Adipocyte (in vitro differentiated cells): ENCODE results near the gene C7orf25.
"Not testable (repeated sequence)": the region's sequence is repeated elsewhere in the genome, so short reads cannot be mapped to it uniquely, and the experiment has no call there.

Source experiments
- DNase-seq: peaks from one replicate; pipeline ENCODE4 v3.0.0-alpha.2; 2015; ENCODE audit warnings: low read depth
- H3K27me3 ChIP-seq: replicated peaks from 2 replicates; pipeline ENCODE4 v1.7.0; 2013; ENCODE audit warnings: mild to moderate bottlenecking, low read length, moderate library complexity; ENCODE audit not compliant: control insufficient read depth, insufficient read depth
- H3K36me3 ChIP-seq: 2 replicates; pipeline ENCODE4 v1.7.0; 2013; ENCODE audit warnings: low read length, mild to moderate bottlenecking, moderate library complexity; ENCODE audit not compliant: control insufficient read depth, insufficient read depth, severe bottlenecking
- H3K4me1 ChIP-seq: 2 replicates; pipeline ENCODE4 v1.7.0; 2013; ENCODE audit warnings: mild to moderate bottlenecking, low read length, moderate library complexity; ENCODE audit not compliant: control insufficient read depth, insufficient read depth
- H3K4me3 ChIP-seq: 2 replicates; pipeline ENCODE4 v1.7.0; 2013; ENCODE audit warnings: mild to moderate bottlenecking, low read length, moderate library complexity
- H3K9ac ChIP-seq: 2 replicates; pipeline ENCODE4 v1.7.0; 2013; ENCODE audit warnings: mild to moderate bottlenecking, low read length, moderate library complexity
- H3K9me3 ChIP-seq: 2 replicates; pipeline ENCODE4 v1.7.0; 2013; ENCODE audit warnings: mild to moderate bottlenecking, low read length, moderate library complexity; ENCODE audit not compliant: control insufficient read depth

C7orf25 gene

DNA sequence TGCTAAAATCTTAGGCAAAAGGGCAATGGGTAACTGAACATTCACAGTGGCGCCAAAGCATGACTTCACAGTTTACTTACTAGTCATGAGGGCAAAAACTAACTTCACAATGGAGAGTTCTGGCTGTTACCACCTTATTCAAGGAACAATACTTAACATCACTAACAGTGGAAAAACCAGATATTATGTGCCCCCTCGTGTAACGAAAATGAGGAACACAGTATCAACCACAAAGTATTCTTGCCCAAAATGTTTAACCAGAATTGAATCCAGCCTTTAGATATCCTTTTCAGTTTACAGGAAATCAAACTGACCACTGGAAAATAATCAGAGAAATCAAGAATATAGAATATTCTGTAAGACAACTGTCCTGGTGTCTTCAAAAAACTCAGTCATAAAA is 9.5 kb downstream of the C7orf25 start:
- no peak for DNase-seq
- Histone ChIP-seq H3K9ac (no peak overlapping the region), H3K4me3 (no peak overlapping the region), H3K36me3 (no peaks in the 10 kb centered on the region), H3K27me3 (no peaks in the 10 kb centered on the region), H3K9me3 (no peaks in the 10 kb centered on the region), H3K4me1 (peaks cover 1% of the 10 kb centered on the region)

DNA sequence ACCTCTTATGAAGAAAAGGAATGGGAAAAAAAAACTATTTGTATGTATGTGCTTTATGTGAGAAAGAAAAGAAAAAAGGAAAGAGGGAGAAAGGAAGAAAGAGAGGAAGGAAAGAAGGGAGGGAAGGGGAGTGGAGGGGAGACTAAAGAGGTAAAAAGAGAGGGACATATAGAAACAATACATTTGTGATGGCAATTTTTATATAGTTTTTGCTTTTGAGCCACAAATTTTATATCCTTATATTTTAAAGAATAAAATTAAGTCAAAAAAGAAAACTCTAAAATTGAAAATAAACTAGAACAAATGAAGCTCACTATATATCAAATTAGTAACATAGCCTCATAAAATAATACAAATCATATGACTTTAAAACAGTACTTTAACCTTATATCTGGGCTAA is 11.0 kb downstream of the C7orf25 start:
- Histone ChIP-seq H3K9ac (no peak overlapping the region), H3K9me3 (no peaks in the 10 kb centered on the region), H3K4me1 (no peaks in the 10 kb centered on the region), H3K27me3 (no peaks in the 10 kb centered on the region), H3K36me3 (no peaks in the 10 kb centered on the region), H3K4me3 (no peak overlapping the region)
- DNase-seq, result no peak

DNA sequence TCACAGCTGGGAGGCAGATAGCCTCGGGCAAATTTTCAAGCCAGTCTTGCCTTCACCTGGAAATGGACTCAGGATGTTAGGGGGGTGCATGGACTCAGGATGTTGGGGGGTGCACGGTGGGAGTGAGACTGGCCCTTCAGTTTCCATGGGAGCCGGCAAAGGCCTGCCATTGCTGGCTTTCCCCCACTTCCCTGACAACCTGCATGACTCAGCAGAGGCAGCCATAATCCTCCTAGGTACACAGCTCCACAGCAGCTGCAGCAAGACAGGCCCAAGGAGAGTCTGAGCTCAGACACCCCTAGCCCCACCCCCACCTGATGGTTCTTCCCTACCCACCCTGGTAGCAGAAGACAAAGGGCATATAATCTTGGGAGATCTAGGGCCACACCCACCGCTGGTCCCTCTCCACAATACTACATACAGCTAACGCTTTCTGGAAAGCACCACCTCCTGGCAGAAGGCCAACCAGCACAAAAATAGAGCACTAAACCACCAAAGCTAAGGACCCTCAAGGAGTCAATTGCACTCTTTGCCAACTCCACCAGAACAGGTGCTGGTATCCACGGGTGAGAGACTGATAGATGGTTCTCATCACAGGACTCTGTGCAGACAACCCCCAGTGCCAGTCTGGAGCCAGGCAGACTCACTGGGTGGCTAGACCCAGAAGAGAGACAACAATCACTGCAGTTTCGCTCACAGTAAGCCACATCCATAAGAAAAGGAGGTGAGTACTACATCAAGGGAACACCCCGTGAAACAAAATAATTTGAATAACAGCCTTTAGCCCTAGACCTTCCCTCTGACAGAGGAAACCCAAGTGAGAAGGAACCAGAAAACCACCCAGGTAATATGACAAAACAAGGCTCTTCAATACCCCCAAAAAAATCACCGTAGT is 18.3 kb downstream of the C7orf25 start:
- no peak for DNase-seq
- Histone ChIP-seq H3K9ac (no peak overlapping the region), H3K36me3 (no peaks in the 10 kb centered on the region), H3K9me3 (peaks cover 2% of the 10 kb centered on the region), H3K4me1 (peaks cover 12% of the 10 kb centered on the region), H3K27me3 (no peaks in the 10 kb centered on the region), H3K4me3 (no peak overlapping the region)

DNA sequence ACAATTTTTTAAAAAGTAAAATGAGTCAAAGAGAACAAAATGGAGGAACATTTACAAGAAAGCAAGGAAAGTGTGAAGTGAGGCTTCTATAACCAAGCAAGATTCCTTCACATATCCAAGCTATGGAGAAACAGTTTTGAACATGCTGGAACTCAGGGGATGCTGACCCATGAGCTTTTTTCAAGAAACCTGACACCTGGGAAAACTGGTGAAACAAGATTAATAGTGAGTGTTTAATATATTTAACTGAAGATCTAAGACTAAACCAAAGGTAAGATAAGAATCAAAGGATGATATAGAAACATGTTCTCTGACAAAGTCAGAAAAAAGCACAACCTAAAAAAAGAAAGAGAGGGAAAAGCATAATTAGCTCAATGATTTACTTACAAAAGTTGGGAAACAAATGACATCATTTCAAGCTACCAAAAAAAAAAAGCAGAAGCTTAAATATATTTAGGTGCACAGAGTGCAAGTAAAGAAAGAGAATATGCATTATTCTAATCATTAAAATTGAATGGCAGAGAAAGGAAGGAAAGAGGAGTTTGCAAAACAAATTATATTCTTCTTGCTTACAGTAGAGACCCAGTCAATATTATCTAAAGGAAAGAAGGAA is 24.9 kb downstream of the C7orf25 start:
- peaks cover 24% of the 10 kb centered on the region for H3K4me1 ChIP-seq
- no peaks in the 10 kb centered on the region for H3K36me3 ChIP-seq
- no peaks in the 10 kb centered on the region for H3K27me3 ChIP-seq
- H3K9me3 ChIP-seq, result no peaks in the 10 kb centered on the region
- H3K4me3 ChIP-seq, result no peak overlapping the region
- DNase-seq, result no peak
- H3K9ac ChIP-seq, result no peak overlapping the region

DNA sequence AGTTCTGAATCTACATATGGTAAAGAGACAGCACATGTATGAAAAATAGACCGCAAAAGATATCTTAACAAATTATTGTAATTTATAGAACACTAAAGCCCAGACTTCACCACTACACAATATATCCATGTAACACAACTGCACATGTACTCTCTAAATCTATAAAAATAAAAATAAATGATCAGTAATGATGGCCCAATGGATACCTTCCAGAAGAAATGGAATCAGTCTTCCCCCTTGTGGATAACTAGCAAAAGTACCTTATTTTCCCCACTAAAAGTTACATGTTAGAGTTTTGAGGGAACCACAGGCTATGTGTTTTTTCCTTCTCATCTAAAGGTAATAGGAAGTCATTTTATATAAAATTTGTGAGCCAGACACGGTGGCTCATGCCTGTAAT is 25.7 kb downstream of the C7orf25 start:
- no peaks in the 10 kb centered on the region for H3K9me3 ChIP-seq
- no peaks in the 10 kb centered on the region for H3K27me3 ChIP-seq
- DNase-seq, result peak; percentile 38
- H3K4me1 ChIP-seq, result peaks cover 24% of the 10 kb centered on the region
- H3K36me3 ChIP-seq, result no peaks in the 10 kb centered on the region
- no peak overlapping the region for H3K4me3 ChIP-seq
- no peak overlapping the region for H3K9ac ChIP-seq

DNA sequence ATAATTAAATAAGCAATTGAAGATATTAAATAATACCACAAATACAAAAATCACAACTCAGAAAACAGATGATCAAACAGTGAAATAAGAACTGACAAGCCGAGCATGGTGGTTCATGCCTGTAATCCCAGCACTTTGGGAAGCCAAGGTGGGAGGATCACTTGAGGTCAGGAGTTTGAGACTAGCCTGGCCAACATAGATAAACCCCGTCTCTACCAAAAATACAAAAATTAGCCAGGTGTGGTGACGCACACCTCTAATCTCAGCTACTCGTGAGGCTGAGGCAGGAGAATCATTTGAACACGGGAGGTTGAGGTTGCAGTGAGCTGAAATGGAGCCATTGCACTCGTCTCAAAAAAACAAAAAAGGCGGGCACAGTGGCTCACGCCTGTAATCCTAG is 26.7 kb downstream of the C7orf25 start:
- not testable (repeated sequence) for H3K36me3 ChIP-seq, H3K9ac ChIP-seq, DNase-seq, H3K27me3 ChIP-seq, H3K9me3 ChIP-seq, H3K4me3 ChIP-seq
- peaks cover 24% of the 10 kb centered on the region for H3K4me1 ChIP-seq

DNA sequence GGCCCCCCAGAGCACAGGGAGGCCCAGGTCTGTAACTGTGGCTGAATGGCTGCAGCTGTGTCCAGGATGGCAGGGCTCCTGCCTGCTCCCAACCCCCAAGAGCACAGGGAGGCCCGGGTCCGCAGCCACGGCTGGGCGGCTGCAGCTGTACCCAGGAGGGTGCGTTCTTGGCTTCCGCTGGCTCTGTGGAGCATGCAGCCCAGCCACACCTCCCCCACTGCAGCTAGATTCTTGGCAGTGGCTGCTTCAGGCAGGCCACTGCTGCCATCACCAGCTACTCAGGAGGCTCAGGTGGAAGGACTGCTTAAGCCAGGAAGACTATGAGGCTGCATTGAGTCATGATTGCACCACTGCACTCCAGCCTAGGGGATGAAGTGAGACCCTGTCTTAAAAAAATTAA is 27.9 kb downstream of the C7orf25 start:
- H3K9ac ChIP-seq, result no peak overlapping the region
- no peaks in the 10 kb centered on the region for H3K27me3 ChIP-seq
- DNase-seq, result no peak
- no peaks in the 10 kb centered on the region for H3K36me3 ChIP-seq
- no peak overlapping the region for H3K4me3 ChIP-seq
- no peaks in the 10 kb centered on the region for H3K9me3 ChIP-seq
- H3K4me1 ChIP-seq, result peaks cover 16% of the 10 kb centered on the region

DNA sequence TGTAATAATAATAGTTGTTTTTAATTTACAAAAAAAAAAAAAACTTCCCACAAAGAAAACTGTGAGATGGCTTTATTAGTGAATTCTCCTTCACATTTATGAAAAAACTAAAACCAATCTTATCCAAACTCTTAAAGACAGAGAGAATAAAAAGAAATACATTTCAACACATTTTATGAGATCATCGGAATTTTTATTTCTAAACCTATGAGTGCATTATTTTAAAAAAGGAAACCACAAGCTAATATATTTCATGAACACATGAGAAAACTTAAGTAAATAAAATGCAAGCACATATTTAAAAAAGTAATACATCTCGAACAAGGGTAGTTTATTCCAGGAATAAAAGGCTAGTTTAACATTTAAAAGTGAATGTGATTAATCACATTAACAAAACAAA is 31.5 kb downstream of the C7orf25 start:
- Histone ChIP-seq H3K36me3 (no peaks in the 10 kb centered on the region), H3K9me3 (no peaks in the 10 kb centered on the region), H3K4me3 (no peak overlapping the region), H3K27me3 (no peaks in the 10 kb centered on the region), H3K9ac (no peak overlapping the region), H3K4me1 (no peaks in the 10 kb centered on the region)
- no peak for DNase-seq

DNA sequence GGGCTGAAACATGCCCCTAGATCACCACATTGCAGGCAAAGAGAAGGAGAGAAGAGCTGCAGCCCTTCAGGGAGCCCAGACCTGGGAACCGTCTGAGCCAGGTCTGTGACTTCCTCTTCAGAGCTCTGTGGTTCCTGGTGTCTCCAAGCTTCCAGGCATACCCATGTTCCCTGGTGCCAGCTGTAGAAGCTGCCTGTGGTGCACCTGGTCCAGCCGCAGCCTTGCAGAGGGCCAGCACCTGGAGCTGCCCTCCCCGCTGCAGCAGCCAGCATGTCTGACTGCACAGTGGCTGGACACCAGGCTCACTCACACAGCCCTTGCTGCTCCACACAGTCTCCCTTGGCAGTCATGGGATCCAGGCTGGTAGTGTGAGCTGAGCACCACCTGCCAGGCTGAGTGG is 33.6 kb downstream of the C7orf25 start:
- DNase-seq, result no peak
- Histone ChIP-seq H3K27me3 (no peaks in the 10 kb centered on the region), H3K9ac (no peak overlapping the region), H3K4me1 (no peaks in the 10 kb centered on the region), H3K36me3 (no peaks in the 10 kb centered on the region), H3K9me3 (no peaks in the 10 kb centered on the region), H3K4me3 (no peak overlapping the region)

DNA sequence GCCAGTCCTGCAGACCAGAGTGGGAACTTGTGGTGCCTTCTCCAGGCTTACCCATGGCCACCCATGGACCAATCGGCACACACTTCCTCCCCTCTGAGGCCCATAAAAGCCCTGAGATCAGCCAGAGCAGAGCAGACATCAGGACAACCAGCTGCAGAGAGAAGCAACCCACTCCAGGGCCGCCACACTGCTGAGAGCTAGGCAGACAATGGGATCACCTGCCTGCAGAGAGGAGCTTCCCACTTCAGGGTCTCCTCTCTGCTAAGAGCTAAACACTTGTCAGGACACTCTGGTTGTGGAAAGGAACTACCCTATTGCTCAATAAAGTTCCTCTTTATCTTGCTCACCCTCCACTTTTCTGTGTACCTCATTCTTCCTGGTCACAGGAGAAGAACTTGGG is 34.0 kb downstream of the C7orf25 start:
- no peak overlapping the region for H3K9ac ChIP-seq
- H3K4me3 ChIP-seq, result no peak overlapping the region
- H3K27me3 ChIP-seq, result no peaks in the 10 kb centered on the region
- no peaks in the 10 kb centered on the region for H3K9me3 ChIP-seq
- H3K36me3 ChIP-seq, result no peaks in the 10 kb centered on the region
- H3K4me1 ChIP-seq, result no peaks in the 10 kb centered on the region
- DNase-seq, result no peak

DNA sequence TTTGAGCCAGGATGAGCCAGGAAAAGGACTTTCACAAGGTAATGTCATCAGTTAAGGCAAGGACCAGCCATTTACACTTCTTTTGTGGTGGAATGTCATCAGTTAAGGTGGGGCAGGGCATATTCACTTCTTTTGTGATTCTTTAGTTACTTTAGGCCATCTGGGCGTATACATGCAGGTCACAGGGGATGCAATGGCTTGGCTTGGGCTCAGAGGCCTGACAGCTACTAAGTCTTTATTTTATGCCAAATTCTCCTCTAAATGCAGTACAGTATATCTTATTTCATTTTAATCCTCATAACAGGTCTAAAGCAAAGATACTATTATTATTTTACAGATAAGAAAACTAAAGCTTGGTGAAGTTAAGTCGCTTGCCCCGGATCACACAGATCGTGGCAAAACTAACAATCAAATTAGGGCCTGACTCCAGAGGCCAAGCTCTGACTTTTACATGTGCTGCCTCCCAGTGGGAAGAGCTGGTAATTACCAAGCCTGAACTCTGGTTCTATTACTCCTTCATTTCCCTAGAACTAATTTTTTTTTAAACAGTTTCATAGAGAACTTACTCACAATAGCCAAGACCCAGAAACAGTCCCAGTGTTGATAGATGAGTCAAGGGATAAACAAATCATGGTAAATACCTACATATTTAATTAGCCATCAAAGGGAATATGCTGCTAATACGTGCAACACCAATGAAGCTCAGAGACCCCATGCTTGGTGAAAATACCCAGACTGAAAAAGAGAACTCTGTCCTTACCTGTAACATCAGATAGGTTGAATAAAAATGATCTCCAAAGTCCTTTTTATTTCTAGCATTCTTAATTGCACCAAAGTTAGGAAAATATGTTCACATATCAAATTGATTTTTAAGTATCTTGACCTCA is 35.4 kb downstream of the C7orf25 start:
- Histone ChIP-seq H3K27me3 (no peaks in the 10 kb centered on the region), H3K36me3 (no peaks in the 10 kb centered on the region), H3K4me3 (no peak overlapping the region), H3K9ac (peak overlapping the region; percentile 3), H3K4me1 (no peaks in the 10 kb centered on the region), H3K9me3 (no peaks in the 10 kb centered on the region)
- DNase-seq, result peak; percentile 79
